Measurements from ENCODE around the gene DOCK2.

DNA sequence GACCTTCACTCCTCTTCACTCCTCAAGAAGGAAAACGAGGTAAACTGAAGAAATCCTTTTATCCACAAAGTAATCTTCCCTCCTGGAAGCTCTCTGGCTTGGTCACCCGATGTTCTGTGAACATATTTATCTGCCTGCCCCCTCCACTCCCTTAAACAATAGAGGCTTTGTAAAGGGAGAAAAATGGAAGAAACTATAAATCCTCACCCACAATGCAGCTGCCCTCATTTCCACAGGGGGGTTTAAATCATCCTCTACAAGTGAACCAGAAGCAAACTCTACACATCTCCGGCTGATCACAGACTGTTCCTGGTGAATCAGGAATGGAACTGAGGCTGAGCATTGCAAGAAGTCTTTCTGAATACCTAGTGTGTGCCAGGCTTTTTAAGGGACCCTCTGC, 336.0 kb downstream of the DOCK2 start:
- TF ChIP-seq CTCF (IDR thresholded peaks at IDR 0.05 in 2 of 3, conservative IDR thresholded peaks at IDR 0.05 in 1 of 3; ENCODE audit: insufficient read depth in 2 of 3, low read depth in 1 of 3, low read length in 3 of 3) (no peak), KLF10 (CRISPR knock-in tag; IDR thresholded peaks at IDR 0.05) (no peak), TCFL5 (CRISPR knock-in tag; conservative IDR thresholded peaks at IDR 0.05) (no peak)

Data from K562 (cell line).